ENCODE measurements around the gene UBC.

- no peak for TF ChIP-seq CTCF (IDR thresholded peaks at IDR 0.05; ENCODE audit: poor library complexity)
- TF ChIP-seq EZH2 (IDR thresholded peaks at IDR 0.05; ENCODE audit: borderline replicate concordance): no peak
- TF ChIP-seq EZH2phosphoT487 (IDR thresholded peaks at IDR 0.05; ENCODE audit: low read depth, severe bottlenecking, unreplicated experiment): no peak
These were observed 47.0 kb downstream of the UBC start for GRCh38 chr12:124867401-124867930.

Measured in hepatocyte (in vitro differentiated cells).